Middle frontal gyrus (tissue), 1 donor: ENCODE results near the gene TRHDE.

ENCODE experiments used
- DNase-seq: peaks from one replicate; pipeline ENCODE4 v3.0.0-alpha.2; 2015; ENCODE audit warnings: low spot score; ENCODE audit errors: extremely low spot score

Gene TRHDE

GRCh38 chr12:72274931-72275330, 2.8 kb downstream of the TRHDE start:
- DNase-seq: no peak

- DNase-seq: no peak
These were observed 3.4 kb downstream of the TRHDE start for GRCh38 chr12:72275526-72275925.

GRCh38 chr12:72276181-72276805, 4.1 kb downstream of the TRHDE start:
- DNase-seq: no peak

GRCh38 chr12:72277415-72277814, 5.2 kb downstream of the TRHDE start:
- DNase-seq: no peak

GRCh38 chr12:72278894-72279293, 6.7 kb downstream of the TRHDE start:
- no peak for DNase-seq

GRCh38 chr12:72281126-72281525, 9.0 kb downstream of the TRHDE start:
- no peak for DNase-seq

GRCh38 chr12:72282721-72283120, 10.6 kb downstream of the TRHDE start:
- DNase-seq: no peak

- no peak for DNase-seq
These were observed 13.7 kb downstream of the TRHDE start for GRCh38 chr12:72285861-72286260.

- no peak for DNase-seq
These were observed 14.4 kb downstream of the TRHDE start for GRCh38 chr12:72286526-72286925.

GRCh38 chr12:72288436-72288835, 16.3 kb downstream of the TRHDE start:
- no peak for DNase-seq

- no peak for DNase-seq
These were observed 16.7 kb downstream of the TRHDE start for GRCh38 chr12:72288911-72289310.

- no peak for DNase-seq
These were observed 17.5 kb downstream of the TRHDE start for GRCh38 chr12:72289633-72290032.

GRCh38 chr12:72291175-72291574, 19.0 kb downstream of the TRHDE start:
- no peak for DNase-seq

- no peak for DNase-seq
These were observed 21.5 kb downstream of the TRHDE start for GRCh38 chr12:72293701-72294100.

- no peak for DNase-seq
These were observed 22.9 kb downstream of the TRHDE start for GRCh38 chr12:72295101-72295500.

- DNase-seq: no peak
These were observed 23.6 kb downstream of the TRHDE start for GRCh38 chr12:72295744-72296143.

GRCh38 chr12:72296389-72296788, 24.2 kb downstream of the TRHDE start:
- no peak for DNase-seq

- no peak for DNase-seq
These were observed 25.5 kb downstream of the TRHDE start for GRCh38 chr12:72297666-72298065.

- no peak for DNase-seq
These were observed 28.6 kb downstream of the TRHDE start for GRCh38 chr12:72300728-72301127.

- DNase-seq: no peak
These were observed 32.6 kb downstream of the TRHDE start for GRCh38 chr12:72304751-72305150.

- no peak for DNase-seq
These were observed 35.1 kb downstream of the TRHDE start for GRCh38 chr12:72307229-72307628.

- DNase-seq: no peak
These were observed 39.8 kb downstream of the TRHDE start for GRCh38 chr12:72311946-72312345.

- DNase-seq: no peak
These were observed 41.6 kb downstream of the TRHDE start for GRCh38 chr12:72313806-72314205.

GRCh38 chr12:72315858-72316257, 43.7 kb downstream of the TRHDE start:
- DNase-seq: no peak
